Left renal cortex interstitium (tissue), 4 donors: ENCODE measurements around the gene NDUFS8. TPM values are rescaled to one million over a fixed set of nuclear protein-coding genes. Genes with fewer than 3 reads are reported as not detected.

Source experiments
- DNase-seq, 4 donors: peaks; one replicate each; pipeline ENCODE4 v3.0.0-alpha.2; 2013; ENCODE audit warnings: low read depth in 4 of 4, low spot score in 2 of 4, missing footprints in 1 of 4
- polyA plus RNA-seq, 4 donors: library from polyadenylated mRNA; unstranded; fragments of 120-200 nt; gene quantifications; one replicate each; pipeline ENCODE4 v1.2.1, GENCODE V29; 2013; ENCODE audit not compliant: insufficient read length in 4 of 4

The NDUFS8 gene
- polyA plus RNA-seq, 4 donors, result 69.2 to 137 (median 106) TPM

DNA sequence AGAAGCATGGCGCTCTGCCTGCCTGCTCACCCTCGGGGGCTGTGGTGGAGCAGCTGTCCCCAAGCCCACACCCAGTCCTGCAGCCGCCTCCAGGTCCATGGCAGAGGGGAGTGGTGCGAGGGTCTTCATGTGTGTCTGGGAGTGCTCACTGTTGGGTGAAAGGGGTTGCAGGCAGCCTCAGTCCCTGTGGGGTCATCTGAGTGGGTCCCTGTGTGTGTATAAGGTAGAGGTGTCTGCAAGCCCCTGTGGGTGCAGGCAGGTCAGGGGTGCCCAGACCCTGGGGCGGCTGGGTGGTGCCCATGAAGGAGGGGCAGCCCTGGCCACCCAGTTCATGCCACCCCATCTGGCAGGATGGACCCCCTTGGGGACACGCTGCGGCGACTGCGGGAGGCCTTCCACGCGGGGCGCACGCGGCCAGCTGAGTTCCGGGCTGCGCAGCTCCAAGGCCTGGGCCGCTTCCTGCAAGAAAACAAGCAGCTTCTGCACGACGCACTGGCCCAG is 15.5 kb upstream of the NDUFS8 start:
- DNase-seq, result no peak

DNA sequence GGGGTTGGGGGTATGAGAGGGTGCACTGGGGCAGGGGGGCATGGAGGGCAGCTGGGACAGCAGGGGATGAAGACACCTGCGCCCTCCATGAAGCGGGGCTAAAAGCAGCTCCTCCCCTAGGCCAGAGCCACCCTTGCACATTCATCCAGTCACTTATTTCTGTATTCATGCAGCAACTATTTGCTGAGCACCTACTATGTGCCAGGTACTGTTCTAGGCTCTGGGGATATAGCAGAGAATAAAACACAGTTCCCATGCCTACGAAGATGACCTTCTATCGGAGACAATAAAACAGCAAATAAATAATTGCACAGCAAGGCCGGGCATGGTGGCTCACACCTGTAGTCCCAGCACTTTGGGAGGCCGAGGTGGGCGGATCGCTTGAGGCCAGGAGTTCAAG is 15.0 kb upstream of the NDUFS8 start:
- no peak for DNase-seq

DNA sequence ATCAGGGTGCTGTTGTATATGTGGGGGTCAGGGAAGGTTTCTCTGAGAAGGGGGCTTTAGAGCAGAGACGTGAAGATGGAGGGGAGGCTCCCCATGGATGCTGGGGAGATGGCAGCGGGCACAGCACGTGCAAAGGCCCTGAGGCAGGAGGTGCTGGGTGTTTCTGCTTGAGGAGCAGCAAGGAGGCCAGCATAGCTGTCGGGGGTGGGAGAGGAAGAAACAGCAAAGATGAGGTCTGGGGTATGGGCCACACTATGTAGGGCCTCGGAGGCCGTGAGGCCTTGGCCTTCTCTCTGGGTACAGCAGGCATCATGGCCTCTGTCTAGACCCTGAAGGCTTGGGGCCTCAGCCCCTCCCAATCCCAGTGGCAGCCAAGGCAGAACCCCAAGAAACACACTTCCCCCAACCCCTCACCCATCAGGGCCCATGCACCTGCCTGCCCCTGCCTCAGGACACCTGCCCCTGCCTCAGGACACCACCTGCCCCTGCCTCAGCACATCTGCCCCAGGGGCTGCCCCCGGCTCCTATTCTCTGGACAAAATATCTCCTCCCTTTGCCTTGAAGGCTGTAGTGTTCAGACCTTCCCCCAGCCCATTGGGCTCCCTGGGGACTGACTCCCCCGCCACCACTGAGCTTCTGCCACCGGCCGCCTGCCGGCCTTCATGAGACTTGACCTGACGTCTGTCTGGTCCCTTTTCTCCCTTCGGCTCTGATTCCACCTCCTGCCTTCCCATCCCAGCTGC is 14.1 kb upstream of the NDUFS8 start:
- no peak for DNase-seq

DNA sequence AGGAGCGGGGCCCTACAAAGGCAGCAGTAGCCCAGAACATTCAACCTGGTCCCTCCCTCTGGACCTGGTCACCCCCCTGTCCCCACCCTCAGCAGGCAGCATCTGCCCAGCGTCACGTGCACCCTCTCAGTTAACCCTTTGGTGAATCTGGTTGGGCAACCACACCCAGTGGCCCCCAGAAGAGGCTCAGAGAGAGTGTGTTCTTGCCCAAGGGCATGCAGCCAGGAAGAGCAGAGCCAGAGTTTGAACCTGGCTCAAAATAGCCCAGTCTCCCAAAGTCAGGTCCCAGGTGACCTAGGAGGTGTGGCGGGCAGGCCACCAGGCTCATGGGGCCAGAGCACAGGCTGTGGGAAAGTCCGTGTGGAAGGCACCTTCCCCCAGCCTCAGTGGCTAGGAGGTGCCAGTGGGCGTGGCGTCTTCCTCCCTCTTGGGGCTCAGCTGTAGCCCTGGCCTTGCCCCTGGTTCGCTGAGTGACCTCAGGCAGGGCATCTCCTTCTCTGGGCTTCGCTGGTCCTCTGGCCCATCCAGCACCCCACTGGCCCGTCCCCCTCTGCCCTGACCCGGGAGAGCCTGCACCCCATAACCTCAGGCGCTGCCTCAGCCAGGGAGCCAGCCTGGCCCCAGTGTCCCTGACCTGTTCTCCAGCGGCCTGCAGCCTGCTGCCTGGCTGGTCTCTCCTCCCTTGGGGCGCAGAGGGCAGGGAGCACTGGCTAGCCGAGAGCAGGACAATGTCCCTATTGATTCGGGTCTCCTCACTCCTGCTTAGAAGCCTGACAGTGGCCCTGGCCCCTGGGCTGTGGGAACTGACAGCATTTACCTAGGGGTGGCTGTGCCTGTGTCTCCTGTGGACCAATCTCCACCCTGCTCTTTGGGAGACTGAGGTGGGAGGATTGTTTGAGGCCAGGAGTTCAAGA is 13.3 kb upstream of the NDUFS8 start:
- no peak for DNase-seq

DNA sequence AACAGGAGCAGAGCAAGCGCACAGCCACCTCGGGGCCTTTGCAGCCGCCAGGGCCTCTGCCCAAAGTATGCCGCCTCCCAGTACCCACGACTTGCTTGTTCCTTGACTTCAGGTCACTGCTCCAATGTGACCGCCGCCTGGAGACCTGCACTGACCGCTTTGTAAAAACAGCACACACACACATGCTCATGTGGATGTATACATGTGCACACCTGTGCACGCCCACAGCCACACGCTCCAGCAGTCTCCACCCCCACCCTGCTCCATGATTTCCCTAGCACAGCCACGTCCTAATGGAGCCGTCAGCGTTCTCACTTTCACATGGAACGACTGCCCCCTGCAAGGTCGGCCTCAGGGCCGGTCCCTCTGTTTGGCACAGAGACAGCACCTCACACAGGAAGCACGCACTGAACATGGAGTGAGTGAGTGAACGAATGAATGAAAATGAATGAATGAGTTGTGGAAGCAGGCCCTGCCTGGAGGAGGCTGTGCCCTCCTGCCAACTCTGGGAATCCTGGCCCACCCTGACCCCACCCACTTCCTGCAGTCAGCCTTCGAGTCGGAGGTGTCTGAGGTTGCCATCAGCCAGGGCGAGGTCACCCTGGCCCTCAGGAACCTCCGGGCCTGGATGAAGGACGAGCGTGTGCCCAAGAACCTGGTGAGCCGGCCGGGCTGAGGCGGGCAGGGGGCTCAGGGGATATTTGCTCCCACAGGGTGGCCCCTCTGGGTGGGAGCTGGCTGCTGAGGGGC is 12.3 kb upstream of the NDUFS8 start:
- no peak for DNase-seq

DNA sequence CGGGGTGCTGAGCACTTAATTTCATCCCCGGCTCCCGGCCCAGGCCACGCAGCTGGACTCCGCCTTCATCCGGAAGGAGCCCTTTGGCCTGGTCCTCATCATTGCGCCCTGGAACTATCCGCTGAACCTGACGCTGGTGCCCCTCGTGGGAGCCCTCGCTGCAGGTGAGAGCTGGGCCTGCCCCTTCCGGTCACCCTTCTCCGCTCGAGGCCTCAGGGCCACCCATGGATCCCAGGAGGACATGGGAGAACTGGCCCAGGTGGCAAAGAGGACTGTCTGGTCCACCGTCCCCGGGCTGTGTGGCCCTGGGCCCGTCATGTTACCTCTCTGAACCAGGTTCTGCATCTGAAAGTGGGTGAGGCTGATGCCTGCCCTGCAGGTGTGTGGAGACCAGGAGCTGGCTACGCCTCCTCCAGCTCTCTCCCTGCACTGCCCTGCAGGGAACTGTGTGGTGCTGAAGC is 11.7 kb upstream of the NDUFS8 start:
- no peak for DNase-seq

DNA sequence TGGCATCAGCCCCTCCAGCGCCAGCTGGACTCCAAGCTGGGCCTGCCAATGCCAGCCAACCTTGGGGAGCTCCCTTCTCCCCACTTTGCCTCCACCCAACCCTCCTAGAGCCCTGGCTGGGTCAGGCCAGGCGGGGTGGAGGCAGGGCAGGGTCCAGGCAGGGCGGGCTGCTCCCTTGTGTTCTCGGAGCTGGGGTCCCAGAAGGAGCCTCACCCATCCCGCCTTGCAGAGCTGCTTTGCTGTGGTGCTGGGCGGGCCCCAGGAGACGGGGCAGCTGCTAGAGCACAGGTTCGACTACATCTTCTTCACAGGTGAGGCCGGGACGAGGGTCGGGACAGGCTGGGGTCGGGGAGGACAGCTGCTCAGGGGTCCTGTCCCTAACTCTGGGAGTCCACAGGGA is 11.0 kb upstream of the NDUFS8 start:
- DNase-seq, result no peak

DNA sequence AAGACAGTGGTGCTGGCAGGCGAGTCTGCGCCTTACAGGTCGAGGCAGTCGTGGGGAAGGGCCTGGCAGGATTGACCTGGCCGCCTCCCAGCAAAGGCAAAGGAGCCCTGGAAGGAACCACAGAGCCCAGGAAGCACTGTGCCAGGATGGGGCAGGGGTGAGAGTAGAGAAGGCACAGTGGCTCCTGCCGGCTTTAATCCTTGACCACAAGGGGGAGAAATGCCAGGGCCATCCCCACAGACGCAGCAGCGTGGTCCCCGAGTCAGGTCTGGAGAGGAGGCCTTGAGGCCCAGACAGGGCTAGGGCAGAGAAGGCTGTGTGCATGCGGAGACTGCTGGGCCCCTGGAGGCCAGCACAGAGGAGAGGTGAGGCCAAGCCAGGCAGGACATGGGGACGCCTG is 9.9 kb upstream of the NDUFS8 start:
- no peak for DNase-seq

DNA sequence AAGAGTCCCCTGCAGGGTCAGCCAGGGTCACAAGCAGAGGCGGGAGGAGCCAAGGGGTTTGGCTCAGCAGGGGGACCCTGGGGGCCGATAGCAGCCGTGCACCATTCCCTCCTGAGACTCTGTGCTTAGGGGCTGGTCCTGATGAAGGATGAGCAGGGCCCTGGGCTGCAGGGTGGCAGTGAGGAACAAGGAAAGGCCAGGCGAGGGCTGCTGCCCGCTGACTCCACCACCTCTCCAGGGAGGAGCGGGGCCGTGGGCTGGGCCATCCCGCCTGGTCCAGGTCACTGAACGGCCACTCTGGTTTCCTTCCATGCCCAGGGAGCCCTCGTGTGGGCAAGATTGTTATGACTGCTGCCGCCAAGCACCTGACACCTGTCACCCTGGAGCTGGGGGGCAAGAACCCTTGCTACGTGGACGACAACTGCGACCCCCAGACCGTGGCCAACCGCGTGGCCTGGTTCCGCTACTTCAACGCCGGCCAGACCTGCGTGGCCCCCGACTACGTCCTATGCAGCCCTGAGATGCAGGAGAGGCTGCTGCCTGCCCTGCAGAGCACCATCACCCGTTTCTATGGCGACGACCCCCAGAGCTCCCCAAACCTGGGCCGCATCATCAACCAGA is 9.2 kb upstream of the NDUFS8 start:
- DNase-seq, result no peak

DNA sequence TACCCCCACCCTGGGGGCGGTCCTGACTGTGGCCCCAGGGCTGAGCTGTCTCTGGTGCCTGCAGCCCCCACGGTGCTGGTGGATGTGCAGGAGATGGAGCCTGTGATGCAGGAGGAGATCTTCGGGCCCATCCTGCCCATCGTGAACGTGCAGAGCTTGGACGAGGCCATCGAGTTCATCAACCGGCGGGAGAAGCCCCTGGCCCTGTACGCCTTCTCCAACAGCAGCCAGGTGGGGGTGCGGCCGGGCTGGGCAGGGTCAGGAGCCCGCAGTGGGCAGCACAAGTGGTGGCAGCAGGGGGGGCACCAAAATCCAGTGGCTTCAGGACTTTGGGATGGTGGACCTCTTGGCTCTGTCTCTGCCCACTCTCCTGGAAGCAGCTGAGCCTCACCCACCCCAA is 8.0 kb upstream of the NDUFS8 start:
- DNase-seq, result no peak

DNA sequence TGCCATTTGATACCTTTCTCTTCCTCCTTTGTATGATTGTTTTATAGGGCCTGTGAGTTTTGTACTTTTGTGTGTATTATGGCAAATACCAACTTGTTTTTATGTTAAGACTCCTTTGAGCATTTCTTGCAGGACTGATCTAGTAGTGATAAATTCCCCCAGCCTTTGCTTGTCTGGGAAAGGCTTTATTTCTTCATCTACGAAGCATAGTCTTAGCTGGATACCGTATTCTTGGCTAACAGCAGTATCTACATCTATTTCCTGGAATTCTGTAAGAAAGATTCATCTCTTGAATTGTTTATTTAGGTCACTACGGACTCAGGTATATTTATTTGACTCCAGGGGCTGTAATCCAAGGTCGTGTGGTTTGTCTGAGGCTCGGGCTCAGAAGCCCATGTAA is 6.0 kb upstream of the NDUFS8 start:
- DNase-seq, result no peak

DNA sequence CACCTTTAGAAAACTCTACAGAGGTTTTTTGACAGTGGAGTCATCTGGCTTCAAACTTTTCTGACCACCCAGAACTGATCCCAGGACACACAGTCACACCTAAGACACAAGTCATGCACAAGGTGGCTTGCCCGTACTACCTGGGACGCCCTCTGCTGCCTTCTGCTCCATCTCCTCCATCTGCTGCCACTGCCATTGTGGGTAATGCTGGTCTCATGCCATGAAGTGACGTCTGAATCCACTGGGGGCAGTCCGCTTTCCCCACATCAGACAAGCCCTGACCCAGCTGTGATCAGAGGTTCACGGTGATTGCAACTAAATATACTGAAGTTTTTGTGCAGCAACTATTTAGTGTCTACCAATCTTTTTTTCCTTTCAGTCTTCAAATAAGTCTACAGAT is 5.4 kb upstream of the NDUFS8 start:
- no peak for DNase-seq

DNA sequence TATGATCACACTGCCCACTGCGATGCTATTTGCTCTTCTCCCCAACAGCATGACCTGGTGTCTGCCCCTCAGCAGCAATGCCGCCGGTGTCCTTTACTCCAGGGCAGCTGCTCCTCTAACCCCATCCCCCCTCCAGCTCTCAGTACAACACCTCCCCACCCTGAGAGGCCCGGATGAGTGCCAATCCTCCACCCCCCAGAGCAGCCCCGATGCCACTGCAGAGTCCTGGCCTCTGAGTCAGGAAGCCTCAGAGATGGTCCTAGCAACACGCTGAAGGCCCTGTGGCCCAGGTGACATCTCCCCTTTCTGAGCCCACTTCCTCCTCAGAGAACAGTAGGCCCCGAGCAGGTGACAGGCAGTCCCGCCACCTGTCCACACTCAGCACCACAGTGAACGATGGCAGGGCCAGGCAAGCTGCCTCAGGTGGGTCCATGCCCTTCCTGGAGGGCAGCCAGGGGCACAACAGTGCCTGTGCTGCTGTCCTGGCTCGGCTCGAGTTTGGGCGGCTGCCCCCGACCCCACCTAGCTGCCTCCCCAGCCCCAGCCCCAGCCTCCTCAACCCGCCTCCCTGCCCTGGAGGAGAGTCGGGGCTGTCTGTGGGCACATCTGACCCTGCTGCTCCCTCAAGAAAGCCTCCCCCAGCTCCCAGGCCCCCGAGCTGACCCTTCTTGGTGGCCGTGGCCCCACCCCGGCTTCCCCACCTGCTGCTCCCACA is 3.9 kb upstream of the NDUFS8 start:
- DNase-seq, result no peak

DNA sequence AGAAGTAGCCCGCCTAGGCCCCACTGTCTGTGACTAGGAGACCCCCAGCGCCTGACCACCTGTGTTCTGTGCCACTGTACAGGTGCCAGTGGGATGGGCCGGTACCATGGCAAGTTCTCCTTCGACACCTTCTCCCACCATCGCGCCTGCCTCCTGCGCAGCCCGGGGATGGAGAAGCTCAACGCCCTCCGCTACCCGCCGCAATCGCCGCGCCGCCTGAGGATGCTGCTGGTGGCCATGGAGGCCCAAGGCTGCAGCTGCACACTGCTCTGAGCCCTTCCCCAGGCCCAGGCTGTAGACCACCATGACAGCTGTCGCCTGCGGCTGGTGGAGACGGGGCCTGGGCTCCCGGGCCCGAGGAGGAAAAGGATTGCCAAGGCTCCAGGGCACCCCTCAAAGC is 2.8 kb upstream of the NDUFS8 start:
- DNase-seq, result no peak

DNA sequence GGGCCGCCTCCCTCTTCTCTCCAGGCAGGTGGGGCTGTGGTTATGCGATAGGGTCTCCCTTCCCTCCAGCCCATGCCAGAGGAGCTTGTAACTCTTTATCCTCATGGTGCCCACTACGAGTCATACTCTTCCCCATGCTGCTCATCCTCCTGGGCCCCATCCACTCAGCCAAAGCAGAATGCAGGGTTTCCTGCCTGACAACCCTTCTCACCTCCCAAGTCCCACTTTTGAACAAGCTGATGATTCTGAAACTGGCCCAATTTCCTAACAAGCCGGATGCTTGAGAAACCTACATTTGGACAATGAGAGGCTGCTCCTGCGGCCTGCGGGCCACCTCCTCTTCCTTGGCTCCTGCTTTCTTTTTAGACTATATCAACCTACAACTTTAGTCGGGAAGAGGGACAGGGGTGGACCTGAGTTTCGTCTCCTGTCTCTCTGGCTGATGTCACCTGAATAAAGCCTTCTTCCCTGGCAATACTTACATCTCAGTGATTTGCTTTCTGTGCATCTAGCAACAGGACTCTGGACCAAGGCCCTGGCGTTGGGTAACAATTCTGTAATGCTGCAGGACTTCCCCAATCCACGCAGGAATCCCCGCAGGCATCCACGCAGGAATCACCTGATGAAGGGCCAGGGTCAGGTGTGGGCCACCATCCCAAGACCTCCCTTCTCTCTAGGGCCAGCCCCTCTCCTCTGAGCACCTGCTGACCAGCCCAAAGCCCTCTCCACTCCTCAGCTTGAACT is 1.5 kb upstream of the NDUFS8 start:
- DNase-seq, result no peak

DNA sequence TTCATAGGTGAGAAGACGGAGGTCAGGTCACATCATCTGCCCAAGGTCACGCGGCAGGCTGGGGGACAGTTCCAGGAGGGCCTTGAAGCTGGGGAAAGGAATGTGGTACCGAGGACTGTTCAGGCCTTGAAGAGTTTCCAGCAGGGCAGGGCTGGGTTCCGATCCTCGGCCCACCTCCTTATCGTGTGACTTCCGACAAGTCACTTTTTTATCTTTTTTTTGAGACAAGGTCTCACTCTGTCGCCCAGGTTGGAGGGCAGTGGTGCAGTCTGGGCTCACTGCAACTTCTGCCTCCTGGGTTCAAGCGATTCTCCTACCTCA is 623 bp downstream of the NDUFS8 start:
- no peak for DNase-seq

DNA sequence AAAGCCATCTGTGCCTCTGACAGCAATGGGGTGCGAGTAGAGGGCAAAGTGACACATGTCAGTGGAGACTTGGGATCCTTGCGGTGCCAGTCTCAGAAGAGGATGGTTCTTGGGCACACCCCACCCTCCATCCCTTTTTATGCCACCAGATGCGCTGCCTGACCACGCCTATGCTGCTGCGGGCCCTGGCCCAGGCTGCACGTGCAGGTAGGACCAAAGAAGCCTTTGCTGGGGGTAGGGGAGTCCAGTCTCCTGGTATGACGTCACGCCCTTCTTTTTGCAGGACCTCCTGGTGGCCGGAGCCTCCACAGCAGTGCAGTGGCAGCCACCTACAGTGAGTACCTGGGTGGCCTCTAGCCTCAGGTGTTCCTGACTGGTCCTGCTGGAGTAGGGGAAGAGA is 1.5 kb downstream of the NDUFS8 start:
- DNase-seq, result no peak

DNA sequence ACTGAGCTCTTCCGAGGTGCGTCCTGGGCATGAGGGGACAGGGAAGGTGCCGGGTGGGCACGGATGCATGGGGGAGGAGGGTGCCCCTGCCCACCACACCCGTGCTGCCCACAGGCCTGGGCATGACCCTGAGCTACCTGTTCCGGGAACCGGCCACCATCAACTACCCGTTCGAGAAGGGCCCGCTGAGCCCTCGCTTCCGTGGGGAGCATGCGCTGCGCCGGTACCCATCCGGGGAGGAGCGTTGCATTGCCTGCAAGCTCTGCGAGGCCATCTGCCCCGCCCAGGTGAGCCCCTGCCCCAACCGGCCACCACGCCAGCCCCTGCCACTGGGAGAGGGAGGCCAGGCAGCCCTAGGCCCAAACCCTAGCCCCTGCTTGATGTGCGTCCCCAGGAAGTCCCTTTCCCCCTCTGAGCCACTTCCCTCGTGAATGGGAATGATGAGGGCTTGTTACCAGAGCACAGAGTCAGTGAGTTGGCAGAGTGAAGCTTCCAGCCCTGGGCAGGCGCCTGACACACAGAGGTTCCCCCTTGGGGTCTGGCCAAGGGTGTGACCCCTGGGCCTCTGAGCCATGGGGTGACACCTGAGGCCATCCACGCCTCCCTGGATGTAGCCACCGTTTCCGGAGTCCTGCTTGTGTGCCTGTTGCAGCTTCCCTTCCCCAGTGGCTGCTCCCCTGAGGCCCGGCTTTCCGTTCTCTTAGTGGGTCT is 2.7 kb downstream of the NDUFS8 start:
- DNase-seq, result no peak

DNA sequence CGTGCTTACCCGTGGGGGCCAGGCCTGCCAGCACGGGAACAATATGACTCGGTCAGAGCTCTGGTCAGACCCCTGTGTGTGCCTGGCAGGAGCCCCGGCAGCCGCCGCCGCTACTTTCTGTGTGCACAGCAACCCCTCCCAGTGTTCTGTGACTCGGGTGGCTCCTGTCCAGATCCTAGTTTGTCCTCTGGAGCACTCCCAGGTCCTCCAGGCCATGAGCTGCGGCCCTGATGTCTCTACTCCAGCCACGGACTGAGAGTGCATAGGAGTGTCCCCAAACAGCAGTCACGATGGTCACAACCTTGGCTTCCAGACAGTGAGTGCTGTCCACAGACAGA is 3.2 kb downstream of the NDUFS8 start:
- no peak for DNase-seq
